HG02938 (cell line): ENCODE results near the gene RNF224.
A peak's percentile ranks its signal among the peaks of the same experiment; 100 is the strongest.

Experiments used
- ATAC-seq: cut with Tn5 transposase; IDR thresholded peaks from one replicate; pipeline ENCODE4 v1.9.1; 2021; ENCODE audit warnings: mild to moderate bottlenecking, moderate library complexity; ENCODE audit not compliant: unreplicated experiment

The RNF224 gene

GRCh38 chr9:137227054-137227852 is at the start of gene RNF224:
Gene RNF224, plus strand, starts transcription at chr9:137227502. Its CDS starts 834 bp downstream, at chr9:137228336.
- no peak for ATAC-seq

- no peak for ATAC-seq
These were observed 48.9 kb upstream of the RNF224 start for GRCh38 chr9:137178201-137178938.

GRCh38 chr9:137178939-137179630 is 48.2 kb upstream of the RNF224 start:
- no peak for ATAC-seq

DNA sequence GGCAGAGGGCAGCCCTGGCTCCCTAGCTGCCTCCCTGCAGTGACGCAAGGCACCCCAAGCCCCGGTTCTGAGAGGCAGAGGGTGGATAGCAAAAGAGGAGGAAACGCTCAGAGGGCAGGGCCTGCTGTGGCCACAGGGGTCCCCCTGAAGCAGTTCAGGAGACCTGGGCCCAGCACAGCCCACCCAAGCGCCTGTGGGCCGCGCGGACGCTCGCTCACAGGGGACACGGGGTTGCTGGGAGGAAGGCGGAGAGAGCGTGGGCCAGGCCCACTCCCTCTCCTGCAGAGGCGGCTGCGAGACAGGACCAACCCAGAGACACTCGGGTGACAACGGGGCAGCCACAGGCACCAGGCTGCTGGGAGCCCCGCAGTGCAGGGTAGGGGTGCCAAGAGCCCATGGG is 47.5 kb upstream of the RNF224 start:
- no peak for ATAC-seq

- no peak for ATAC-seq
These were observed 46.8 kb upstream of the RNF224 start for GRCh38 chr9:137180491-137180890.

GRCh38 chr9:137181680-137182079 is 45.6 kb upstream of the RNF224 start:
- ATAC-seq = no peak

- no peak for ATAC-seq
These were observed 44.5 kb upstream of the RNF224 start for GRCh38 chr9:137182836-137183235.

DNA sequence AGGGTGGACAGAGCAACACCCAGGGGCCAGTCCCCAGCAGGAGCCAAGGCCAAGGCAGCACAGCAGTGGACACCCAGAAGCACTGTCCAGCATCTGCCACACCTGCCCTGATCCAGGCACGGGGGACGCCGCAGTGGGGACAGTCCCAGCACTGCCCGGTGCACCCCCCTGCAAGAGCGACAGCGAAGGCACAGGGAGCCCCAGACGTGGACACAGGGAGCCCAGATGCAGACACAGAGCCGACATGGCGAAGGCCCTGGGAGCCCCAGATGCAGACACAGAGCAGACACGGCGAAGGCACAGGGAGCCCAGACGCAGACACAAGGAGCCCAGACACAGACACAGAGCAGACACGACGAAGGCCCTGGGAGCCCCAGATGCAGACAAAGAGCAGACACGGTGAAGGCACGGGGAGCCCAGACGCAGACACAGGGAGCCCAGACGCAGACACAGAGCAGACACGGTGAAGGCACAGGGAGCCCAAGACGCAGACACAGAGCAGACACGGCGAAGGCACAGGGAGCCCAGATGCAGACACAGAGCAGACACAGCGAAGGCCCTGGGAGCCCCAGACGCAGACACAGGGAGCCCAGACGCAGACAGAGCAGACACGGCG is 43.2 kb upstream of the RNF224 start:
- no peak for ATAC-seq

DNA sequence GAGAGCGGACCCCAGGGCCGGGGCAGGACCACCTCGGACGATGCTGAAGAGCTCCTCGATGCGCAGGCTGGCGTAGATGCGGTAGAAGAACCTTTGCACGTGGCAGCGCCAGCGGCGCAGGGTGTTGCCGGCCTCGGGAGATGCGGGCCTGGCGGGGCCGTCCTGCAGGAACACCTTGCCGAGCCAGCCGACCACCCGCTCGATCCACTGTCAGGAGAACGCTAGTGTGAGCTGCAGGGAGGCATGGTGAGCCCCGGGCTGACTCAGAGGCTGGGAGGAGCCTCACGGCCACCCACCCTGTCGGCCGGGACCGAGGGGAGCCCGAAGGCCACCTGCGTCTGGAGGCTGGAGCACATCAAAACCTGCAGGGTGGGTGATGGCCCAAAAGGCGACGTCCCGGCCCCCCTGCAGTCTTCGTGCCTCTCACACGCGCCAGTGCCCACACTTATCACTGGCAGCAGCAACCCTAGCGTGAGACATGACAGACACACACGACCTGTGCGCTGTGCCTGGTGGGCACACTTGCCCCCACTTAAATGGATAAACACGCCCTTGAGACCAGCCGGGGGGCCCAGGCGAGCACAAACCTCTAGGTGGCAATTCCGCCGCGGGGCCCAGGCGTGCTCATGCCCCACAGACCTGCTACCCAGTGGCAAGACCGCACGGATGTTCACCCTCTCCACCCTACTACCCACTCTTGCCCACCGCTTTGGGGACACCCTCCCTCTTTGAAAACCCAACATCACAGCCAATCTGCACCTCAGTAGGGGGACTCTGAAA is 42.2 kb upstream of the RNF224 start:
- ATAC-seq = no peak

DNA sequence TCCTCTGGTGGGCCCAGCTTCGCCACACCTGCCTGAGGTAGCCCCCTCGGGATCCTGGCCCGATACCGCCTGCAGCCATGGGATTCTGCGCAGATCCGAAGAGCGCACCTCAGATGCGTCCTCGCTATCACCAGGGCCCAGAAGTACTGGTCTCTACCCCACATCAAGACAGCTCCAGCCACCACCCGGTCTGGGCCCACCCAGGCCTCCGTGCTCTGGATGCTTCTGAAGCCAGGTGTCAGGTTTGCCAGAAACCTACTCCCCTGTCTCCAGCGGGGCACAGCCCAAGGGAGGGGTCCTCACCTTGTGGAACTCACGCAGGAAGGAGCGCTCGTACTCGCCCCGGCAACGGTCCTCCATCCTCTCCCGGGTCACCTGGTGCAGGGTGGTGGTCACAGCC is 41.4 kb upstream of the RNF224 start:
- ATAC-seq = no peak

- no peak for ATAC-seq
These were observed 40.9 kb upstream of the RNF224 start for GRCh38 chr9:137186385-137186784.

- ATAC-seq = no peak
These were observed 39.9 kb upstream of the RNF224 start for GRCh38 chr9:137187386-137187785.

DNA sequence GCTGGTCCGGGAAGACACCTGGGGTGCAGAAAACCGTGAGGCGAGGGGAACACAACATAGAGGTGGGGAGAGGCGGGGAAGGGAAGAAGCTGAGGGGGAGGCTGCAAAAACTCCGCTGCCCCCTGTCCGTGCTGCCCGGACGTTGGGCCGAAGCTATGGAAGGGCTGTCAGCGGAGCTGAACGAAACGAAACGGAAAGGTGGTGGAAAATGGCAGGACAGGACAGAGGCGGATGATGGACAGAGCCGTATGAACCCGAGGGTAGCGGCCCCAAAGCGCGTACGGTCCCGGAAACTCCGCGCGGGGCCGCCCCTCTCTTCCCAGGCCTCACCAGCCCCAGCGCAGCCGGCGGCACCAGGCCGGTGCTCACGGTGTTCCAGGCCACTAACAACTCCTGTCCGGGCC is 39.2 kb upstream of the RNF224 start:
- ATAC-seq = peak; percentile 20

DNA sequence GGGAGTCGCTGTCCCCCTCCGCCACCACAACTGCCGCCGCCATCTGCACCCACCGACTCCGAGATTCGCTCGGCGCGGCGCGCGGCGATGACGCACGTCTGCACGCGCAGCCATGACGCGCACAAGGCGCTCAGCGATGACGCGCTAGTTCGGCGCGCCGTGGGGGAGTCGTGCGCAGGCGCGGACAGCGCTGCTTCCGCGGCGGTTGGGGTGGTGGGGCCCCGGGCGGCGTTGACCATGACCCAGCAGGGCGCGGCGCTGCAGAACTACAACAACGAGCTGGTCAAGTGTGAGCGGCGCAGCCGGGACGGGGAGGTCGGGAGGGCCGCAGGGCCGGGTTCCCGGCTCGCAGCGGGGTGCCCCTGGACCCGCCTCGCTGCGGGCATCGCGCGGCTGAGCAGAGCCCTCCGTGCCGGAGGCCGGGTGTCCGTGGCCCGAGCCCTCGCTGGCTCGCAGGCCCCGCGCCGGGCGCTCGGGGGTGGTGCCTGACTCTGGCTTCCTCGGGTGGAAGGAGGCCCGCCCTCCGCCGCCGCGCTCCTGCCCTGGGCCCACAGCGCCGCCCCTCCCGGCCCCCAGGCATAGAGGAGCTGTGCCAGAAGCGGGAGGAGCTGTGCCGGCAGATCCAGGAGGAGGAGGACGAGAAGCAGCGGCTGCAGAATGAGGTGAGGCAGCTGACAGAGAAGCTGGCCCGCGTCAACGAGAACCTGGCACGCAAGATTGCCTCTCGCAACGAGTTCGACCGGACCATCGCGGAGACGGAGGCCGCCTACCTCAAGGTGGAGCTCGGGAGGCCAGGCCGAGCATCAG is 38.6 kb upstream of the RNF224 start, which contains the start of the genes ANAPC2 and SSNA1:
Gene ANAPC2 (minus strand): TSS at position 71 of the 807 bp plus-strand sequence. CDS start 28 bp downstream, at position 43.
Gene SSNA1 (plus strand): TSS at position 187 of the 807 bp plus-strand sequence. CDS start 51 bp downstream, at position 238.
- peak; percentile 78 for ATAC-seq

DNA sequence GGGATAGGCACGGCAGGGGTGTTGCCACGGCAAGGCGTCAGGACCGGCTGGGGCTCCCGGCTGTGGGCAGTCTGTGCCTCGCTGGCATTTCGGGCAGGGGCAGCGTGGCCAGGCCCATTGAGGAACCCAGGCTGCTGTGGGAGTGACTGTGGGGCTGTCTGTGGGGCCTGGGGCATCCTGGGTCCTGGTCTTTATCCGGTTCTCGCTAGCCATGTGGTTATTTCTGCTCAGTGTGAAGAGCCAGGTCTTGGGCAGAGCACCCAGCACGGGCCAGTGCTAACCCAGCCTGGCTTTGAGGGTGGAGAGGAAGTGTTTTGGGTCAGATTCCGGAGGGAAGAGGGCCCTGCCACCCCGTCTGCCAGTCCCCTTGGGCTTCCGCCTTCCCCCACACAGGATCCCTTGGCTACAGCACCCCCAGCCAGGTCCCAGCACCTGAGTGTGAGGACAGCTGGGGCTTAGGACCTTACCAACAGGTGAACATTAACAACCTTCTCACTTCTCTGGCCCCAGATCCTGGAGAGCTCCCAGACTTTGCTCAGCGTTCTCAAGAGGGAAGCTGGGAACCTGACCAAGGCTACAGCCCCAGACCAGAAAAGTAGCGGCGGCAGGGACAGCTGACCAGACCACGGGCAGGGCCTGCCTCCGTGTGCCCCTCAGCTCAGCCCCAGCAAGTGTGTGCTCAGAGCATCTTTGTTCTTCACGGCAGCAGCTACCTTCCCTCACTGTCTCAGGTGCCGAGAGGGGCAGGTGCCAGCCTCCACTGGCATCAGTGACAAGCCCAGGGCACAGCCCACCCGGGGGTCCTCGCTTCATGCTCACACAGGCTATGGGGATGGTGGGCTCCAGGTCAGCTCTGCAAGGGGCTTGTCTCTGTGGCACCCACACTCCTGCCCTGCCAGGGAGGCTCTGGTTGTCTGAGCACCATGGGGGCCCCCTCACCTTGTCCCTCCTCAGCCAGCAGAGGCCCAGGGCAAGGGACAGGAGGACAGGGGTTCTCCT is 37.7 kb upstream of the RNF224 start:
- no peak for ATAC-seq

- ATAC-seq = no peak
These were observed 36.9 kb upstream of the RNF224 start for GRCh38 chr9:137190315-137190856.

DNA sequence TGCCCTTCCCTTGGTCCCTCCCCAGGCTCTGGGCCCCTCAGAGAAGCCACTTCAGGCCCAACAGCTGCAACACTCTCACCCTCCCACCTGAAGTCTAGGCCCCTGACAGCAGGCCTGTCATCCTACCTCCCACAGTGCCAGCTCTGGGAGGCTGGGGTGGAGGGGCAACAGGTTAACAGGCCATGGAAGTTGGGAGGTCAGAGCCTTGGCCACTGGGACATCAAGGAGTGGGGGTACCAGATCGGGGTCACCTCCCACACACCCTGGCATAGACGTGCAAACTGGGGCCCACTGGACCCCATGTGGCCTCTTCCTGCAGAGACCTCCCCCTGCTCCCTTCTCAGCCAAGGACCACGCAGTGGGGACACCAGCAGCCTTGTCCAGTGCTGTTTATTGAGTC is 36.1 kb upstream of the RNF224 start:
- no peak for ATAC-seq
